ENCODE data around the gene CNNM2. TPM values are rescaled to one million over a fixed set of nuclear protein-coding genes. Genes with fewer than 3 reads are reported as not detected.
"Not testable (repeated sequence)": the region's sequence is repeated elsewhere in the genome, so short reads cannot be mapped to it uniquely, and the experiment has no call there.

CNNM2 gene
- total RNA-seq, 1 donor from 2014 or later, result 11.6 TPM

DNA sequence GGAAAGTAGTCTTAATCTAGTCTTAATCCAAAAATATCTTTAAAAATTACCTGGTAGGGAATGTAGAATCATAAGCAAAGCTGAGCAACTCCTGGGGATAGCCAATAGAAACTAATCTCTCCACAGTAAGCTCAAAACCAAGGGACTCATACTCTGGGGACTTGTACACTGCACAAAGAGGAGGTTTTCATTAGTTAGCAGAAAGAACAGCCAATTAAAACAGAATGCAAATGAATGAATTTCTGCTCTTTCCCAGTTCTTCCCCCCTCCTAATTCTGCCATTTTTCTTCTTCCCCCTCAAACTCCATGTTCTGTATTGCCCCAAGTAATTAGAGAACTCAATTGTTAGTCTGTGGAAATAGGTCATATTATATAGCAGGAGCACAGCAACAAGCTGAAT is 188.4 kb downstream of the CNNM2 start:
- no peak for DNase-seq (ENCODE audit: low read depth)

DNA sequence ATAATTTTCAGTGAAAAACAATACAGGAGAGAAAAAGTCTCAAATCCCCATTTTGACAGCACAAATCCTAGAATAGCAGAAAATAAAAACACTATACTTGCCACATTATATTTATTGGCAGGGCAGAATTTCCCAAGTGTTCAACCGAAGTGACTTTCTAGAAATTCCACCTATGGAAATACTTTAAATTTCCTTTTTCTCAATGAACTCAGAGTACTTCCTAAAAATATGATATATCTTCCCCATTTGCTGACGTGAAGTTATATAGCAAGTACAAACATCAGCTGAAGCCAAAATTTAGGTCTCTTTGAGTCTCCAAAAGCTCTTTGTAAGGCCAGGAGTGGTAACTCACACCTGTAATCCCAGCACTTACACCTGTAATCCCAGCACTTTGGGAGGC is 191.7 kb downstream of the CNNM2 start:
- no peak for DNase-seq (ENCODE audit: low read depth)

DNA sequence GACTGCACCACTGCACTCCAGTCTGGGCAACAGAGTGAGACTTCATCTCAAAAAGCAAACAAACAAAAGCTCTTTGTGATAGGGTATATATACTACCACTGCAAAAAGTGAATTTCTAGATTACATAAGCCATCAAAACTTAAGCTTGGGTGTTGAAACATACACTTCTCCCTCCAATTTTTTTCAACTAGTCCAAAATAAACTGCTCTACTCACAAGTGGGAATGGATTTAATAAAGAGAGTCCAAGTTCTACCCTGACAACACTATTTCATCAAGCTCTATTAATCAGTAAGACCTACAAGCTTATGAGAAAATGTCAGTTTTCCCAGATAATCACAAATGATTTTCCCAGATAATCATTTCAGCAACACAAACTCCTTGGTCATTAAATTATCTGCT is 192.3 kb downstream of the CNNM2 start:
- no peak for DNase-seq (ENCODE audit: low read depth)

DNA sequence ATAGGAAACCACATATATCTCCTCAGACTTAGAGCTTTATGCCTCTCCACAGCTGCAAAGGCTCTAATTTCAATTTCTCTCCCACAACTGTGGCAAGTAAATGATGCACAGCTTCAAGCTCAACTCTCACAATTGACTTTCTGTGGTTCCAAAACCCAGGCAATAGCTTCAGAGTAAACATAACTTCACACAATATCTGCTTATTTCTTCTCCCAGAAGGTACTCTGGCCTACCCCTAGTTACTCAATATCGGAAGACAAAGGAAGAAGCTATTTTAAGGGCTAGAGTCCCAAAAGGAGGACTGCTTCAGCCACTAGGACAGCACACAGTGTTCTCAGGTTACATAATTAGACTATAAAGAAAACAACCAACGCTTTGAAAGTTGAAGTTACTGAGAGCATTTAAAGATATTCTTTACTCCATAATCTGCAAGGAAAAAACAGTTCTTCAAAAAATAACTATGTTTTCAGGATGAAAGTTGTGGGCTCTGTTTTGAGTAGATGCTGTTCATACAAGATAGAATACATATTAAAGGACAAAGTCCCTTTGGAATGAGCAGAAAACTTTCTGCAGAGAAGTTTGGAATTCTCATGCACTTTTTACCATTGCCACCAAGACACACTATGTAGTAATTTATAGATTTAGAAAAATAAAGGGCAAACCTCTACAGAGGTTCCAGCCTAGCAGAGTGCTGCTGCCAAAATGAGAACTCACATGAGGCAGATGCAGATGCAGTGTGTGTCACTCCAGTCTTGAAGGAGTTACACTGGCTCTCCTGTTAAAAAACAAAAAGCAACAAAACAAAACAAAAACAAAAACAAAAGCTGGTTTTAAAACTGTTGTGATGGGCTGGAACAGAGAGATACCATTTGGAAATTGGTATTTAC is 193.2 kb downstream of the CNNM2 start:
- peak; percentile 69 for DNase-seq (ENCODE audit: low read depth)

DNA sequence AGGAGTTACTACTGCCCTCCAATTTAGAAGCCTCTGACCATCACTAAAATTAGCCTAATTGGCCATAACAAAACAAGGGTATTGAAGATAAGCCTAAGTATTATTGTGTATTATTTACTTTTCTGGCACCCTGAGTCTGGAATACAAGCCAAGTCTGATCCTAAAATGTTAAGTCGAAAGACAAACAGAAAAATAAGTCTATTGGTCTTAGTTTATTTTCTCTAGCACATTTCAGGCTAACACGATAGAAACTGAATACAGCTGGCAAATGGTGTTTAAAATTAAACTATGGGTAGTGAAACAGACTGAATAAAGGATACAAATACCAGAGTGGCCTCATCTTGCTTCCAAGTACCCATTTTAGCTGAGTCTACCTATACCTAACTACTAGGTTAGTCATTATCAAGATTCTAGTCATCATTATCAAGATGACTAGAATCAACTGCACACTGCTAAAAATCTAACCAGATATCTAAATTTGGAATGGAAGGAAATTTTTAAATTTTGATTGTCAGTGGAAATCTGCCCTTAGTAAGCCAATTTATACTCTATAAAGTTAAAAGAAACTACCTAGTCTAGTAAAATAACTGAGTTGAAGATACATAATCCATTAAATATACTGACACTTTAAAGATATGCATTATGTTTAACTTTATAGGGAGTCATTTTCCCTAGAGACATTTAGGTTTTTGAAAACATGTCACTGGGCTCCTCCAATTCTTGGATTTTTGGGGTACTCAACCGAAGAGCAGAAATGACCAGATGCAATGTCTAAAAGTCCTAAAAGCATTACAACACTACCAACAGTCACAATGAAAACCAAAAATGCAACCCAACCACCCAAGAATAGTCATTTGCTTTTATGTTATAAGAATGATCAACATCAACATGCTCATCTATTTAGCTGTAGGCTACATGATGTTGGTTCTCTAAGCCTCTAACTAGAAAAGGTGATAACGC is 194.1 kb downstream of the CNNM2 start:
- no peak for DNase-seq (ENCODE audit: low read depth)

DNA sequence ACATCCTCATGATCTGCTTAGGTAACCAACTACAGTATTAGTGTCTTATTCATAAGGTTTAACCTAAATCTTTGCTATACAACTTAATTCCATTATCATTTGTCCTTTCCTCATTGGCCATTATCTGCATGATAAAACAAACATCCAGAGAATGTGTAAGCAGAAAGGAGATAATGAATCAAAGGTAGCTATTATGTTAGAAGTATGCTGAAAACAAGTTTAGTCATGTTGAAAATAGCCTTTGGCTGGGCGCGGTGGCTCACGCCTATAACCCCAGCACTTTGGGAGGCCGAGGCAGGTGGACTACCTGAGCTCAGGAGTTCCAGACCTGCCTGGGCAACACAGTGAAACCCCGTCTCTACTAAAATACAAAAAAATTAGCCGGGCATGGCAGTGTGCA is 196.8 kb downstream of the CNNM2 start:
- DNase-seq (ENCODE audit: low read depth), result no peak

DNA sequence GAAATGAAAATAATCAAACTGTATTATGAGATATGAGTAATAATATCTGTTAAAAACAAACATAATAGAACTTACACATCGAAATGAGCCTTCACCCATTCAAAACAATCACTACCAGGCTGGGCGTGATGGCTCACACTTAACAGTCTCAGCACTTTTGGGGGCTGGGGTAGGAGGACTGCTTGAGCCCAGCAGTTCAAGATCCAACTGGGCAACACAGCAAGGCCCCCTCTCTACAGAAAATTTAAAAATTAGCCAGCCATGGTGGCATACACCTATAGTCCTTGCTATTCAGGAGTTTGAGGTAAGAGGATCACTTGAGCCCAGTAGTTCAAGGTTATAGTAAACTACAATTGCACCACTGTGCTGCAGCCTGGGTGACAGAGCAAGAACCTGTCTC is 199.2 kb downstream of the CNNM2 start:
- DNase-seq (ENCODE audit: low read depth), result no peak

DNA sequence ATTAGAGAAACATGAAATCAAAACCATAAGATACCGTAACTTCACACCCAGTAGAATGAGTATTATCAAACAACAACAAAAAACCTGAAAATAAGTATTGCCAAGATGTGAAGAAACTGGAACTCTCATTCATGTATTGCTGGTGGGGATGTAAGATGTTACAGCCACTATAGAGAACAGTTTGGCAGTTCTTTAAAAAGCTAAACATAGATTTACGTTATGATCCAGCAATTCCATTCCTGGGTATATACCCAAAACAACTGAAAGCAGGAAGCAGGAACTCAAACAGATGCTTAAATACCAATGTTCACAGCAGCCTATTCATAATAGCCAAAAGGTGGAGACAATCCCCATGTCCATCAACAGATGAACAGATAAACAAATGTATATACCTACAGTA is 202.5 kb downstream of the CNNM2 start:
- DNase-seq (ENCODE audit: low read depth), result no peak

DNA sequence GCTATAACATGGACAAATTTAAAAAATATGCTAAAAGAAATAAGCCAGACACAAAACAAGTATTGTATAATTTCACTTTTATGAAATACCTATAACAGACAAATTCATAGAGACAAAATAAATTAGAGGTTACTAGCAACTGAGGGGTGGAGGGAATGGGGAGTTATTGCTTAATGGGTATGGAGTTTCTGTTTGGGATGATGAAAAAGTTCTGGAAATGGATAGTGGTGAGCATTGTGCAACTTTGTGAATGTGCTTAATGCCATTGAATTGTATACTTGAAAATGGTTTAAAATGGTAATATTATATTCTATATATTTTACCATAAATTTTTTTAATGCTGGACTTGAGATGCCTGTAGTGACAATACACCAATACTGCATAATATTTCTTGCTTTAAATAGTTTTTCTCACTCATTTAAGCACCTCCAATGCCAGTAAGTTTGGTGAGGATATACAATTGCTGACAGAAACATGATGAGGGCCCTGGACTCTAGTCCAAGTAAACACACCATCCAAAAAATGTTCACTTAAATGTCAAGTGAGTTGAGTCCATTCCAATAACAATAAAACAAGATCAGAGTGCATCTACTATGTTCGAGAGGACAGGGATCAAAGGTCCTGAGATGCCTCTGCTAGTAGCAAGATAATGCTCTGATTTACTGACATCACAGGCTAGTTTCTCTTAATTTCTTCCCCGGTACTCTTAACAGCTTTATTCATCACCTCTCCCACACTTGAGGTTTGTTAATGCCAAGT is 203.1 kb downstream of the CNNM2 start:
- no peak for DNase-seq (ENCODE audit: low read depth)

DNA sequence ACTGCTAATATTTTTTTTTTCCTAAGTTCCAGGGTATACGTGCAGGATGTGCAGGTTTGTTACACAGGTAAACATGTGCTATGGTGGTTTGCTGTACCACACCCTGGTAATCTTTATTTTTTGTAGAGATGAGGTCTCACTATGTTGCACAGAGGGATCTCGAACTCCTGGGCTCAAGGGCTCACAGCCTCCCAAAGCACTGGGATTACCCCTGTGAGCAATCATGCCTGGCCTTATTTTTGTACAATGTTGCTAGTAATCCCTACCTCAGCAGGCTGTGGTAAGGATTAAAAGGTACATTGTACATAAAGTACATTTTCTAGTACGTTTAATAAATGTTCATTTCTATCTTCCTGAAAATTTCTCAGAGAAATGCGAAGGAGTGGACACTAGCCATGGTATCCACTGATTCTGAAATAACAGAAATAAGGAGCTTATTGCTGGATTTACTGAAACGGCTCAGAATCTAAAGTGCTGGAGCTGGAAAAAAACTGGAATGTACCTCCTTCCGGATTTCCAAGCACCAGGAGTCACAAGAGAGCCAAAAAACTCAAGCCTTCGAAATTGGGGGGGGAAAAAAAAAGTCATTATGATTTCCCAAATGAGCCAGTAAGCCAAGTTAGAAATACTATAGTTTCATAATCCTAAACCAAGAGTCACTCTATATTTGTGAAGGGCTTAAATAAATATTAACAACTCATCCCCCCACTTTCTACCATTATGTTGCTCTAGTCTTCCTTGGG is 205.4 kb downstream of the CNNM2 start:
- no peak for DNase-seq (ENCODE audit: low read depth)

DNA sequence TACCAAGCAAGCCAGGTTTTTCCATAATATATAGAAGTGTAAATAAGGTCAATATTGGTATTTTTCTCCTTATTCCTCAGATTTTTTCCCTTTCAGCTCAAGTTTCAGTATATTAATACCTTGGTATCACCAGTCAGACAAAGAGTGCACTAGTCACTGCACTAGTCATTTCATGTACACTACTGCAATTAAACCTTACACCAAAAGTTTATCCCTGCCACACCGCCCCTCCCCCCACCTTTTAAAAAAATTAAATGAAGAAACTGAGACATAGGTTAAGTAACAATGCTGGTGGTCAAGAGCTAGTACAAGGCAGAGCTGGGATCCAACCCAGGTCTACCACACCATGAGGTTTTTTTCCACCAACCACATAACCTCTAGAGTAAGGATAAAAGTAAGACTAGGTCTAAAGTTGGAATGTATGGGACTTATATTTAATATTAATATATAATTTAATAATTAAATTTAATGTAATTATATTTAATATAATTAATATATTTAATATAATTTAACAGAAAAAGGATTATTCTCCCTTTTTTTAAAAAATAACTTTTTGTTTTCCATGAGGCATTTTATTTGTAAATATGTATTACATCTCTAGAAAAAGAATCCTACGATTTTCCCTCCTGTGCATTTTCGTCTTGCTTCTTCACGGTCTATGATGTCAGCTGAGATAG is 206.5 kb downstream of the CNNM2 start:
- DNase-seq (ENCODE audit: low read depth), result no peak

DNA sequence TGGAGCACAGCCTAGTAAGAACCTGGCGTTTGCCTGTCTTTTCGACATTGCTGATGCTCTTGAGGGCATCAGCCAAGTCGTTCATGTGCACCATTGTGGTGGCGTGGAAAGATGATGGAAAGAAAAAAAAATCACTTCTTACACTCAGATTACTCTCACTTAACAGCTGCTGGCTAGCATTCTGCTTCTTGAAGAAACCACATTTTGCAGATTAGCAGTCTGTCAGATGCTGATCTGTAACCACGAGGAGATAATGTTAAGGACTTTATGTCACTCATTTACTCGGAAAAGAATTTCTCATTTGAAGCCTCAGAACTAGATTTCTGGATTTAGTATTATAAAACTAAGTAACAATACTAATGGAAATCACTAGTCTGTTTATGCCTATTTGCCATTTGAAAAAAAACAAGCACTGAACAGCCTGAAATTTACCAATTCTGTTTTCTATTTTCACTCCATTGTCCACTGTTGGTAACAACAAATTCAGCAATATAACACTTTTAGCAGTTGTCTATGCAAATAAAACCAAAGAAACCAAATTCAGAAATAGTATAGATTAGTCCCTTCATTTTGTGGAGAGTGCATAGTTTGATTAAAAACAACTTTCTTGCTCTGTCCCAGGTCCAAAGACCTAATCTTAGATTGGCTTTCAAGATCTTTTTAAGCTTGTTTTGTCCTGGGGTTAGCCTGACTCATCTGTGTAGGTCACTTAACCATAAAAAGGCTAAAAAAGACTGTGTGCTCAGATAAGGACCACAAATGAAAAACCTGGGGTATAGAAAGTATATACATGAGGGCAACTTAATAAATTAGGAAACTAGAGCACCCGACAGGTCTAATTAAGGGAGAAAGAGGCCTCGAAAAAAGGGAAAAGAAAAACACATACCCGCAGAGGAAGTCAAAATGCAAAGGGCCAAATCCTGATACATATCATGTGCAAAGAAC is 207.5 kb downstream of the CNNM2 start:
- DNase-seq (ENCODE audit: low read depth), result peak; percentile 25

DNA sequence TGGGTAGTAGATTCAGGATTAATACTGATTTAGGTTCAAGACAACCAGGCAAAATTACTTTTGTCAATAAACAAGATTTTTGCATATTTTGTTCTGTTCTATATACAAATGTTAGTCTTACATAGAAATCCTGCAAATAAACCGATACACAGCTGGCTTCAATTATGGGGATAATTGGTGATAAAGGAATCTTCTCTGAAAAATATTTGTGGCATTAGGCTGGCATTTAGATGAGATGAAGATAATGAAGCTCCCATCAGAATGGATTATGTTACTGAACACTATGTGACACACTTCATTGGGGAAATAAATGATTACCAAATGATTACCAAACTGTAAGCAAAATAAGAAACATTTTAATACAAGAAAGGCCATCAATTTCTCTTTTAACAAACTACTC is 209.1 kb downstream of the CNNM2 start:
- no peak for DNase-seq (ENCODE audit: low read depth)

DNA sequence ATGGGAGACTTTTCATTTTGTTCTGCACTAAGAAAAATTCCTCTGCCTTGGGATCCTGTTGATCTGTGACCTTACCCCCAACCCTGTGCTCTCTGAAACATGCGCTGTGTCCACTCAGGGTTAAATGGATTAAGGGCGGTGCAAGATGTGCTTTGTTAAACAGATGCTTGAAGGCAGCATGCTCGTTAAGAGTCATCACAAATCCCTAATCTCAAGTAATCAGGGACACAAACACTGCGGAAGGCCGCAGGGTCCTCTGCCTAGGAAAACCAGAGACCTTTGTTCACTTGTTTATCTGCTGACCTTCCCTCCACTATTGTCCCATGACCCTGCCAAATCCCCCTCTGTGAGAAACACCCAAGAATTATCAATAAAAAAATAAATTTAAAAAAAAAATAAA is 212.1 kb downstream of the CNNM2 start:
- not testable (repeated sequence) for DNase-seq (ENCODE audit: low read depth)

DNA sequence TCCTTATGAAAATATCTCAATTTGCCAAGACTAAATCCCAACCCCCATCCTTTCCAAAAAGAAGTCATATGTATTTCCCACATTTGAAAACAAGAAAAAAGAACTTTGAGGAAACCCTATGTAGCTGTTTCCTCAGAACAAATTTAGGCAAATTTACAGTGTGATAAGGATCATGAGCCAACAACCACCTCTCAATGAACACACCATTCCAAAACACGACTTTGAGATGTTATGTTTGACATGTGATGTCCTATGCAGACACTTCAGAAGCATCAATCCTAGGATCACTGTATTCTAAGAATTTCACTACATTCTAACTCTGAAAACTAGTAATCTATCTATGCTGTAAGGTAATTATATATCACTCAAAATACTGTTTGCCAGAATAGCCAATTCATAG is 212.8 kb downstream of the CNNM2 start:
- no peak for DNase-seq (ENCODE audit: low read depth)

DNA sequence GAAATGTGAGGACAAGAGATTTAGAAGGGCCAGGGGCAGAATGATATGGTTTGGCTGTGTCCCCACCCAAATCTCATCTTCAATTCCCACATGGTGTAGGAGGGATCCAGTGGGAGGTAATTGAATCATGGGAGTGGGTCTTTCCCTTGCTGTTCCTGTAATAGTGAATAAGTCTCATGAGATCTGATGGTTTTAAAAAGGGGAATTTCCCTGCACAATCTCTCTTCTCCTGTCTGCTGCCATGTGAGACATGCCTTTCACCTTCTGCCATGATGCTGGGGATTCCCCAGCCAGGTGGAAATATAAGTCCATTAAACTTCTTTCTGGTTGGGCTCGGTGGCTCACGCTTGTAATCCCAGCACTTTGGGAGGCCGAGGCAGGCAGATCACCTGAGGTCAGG is 217.1 kb downstream of the CNNM2 start:
- not testable (repeated sequence) for DNase-seq (ENCODE audit: low read depth)

DNA sequence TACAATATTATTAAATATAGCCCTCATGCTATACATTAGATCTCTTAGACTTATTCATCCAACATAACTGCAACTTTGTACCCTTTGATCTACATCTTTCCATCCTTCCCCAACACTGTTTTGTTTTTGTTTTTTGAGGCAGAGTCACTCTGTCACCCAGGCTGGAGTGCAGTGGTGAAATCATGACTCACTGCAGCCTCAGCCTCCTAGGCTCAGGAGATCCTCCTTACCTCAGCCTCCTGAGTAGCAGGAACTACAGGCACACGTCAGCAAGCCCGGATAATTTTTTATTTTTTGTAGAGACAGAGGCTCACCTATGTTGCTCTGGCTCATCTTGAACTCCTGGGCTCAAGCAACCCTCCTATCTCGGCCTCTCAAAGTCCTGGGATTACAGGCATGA is 221.7 kb downstream of the CNNM2 start:
- no peak for DNase-seq (ENCODE audit: low read depth)
